Esophagus muscularis mucosa (tissue), 3 donors: ENCODE data around the gene SERPINE2.

Experiments used
- POLR2A ChIP-seq: fragments of 450-650 bp; IDR thresholded peaks from one replicate; pipeline ENCODE4 v1.6.1; 2017; ENCODE audit warnings: antibody characterized with exemption, moderate library complexity, mild to moderate bottlenecking, low read depth
- POLR2AphosphoS5 ChIP-seq, 2 donors: sonication (generic); formaldehyde crosslinking; IDR thresholded peaks; one replicate each; pipeline ENCODE4 v1.6.1; 2017; ENCODE audit warnings: antibody characterized with exemption in 2 of 2
- TF ChIP-seq, protein P1 (sequence below), 3 experiments: fragments of 200-600 bp in 2 of 3; fragments of 450-650 bp in 1 of 3; sonication (generic) in 2 of 3; IDR thresholded peaks; one replicate each; pipeline ENCODE4 v1.5.1; 2017 to 2019; ENCODE audit warnings: antibody characterized with exemption in 3 of 3, mild to moderate bottlenecking in 2 of 3, moderate library complexity in 1 of 3

DNA sequence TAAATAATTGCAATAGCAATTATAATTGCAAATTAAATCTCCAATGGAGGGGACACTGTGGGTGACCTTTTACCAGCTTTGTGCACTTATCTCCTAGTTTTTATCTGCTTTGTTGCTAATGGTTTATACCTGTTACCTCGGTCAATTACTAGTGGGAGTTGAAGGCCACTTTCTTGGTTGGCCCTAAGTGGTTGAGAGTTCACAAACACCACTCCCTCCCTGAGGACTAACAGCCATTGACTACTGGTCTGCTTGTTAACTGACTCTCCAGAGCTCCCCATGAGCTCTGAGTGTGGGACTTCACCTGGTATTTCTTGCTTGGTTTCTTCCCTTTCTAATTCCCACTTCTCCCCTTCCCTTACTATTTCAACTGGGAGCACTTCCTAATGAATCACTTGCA lies 27.2 kb downstream of the SERPINE2 start:
- TF ChIP-seq, protein P1, sequence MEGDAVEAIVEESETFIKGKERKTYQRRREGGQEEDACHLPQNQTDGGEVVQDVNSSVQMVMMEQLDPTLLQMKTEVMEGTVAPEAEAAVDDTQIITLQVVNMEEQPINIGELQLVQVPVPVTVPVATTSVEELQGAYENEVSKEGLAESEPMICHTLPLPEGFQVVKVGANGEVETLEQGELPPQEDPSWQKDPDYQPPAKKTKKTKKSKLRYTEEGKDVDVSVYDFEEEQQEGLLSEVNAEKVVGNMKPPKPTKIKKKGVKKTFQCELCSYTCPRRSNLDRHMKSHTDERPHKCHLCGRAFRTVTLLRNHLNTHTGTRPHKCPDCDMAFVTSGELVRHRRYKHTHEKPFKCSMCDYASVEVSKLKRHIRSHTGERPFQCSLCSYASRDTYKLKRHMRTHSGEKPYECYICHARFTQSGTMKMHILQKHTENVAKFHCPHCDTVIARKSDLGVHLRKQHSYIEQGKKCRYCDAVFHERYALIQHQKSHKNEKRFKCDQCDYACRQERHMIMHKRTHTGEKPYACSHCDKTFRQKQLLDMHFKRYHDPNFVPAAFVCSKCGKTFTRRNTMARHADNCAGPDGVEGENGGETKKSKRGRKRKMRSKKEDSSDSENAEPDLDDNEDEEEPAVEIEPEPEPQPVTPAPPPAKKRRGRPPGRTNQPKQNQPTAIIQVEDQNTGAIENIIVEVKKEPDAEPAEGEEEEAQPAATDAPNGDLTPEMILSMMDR (IDR thresholded peaks at IDR 0.05): no peak
- no peak for TF ChIP-seq POLR2A
- TF ChIP-seq POLR2AphosphoS5 (IDR thresholded peaks at IDR 0.05): no peak
